Measurements from ENCODE around the gene C1orf226. TPM values are rescaled to one million over a fixed set of nuclear protein-coding genes. Genes with fewer than 3 reads are reported as not detected.
"Not testable (repeated sequence)": the region's sequence is repeated elsewhere in the genome, so short reads cannot be mapped to it uniquely, and the experiment has no call there.

Gene C1orf226
- total RNA-seq, 1 donor from 2014 or later: 5.8 TPM

- intact Hi-C loops (cut with micrococcal nuclease): no loop called here
- no peak for DNase-seq
- ATAC-seq: no peak
Measured at GRCh38 chr1:162430583-162430982, 49.1 kb downstream of the C1orf226 start.

GRCh38 chr1:162432977-162433713 lies 51.6 kb downstream of the C1orf226 start:
- ATAC-seq; intact Hi-C loops (cut with micrococcal nuclease); DNase-seq: not testable (repeated sequence)

Small RNA genes within 50 kb of the gene (microRNA-seq; reads per million reads assigned to microRNA genes)
- 13.7 reads per million, percentile 11 among the genes with 10 or more reads in this experiment for gene MIR556 (ENCODE audit: borderline number of aligned reads)

Other genes with a start within 250 kb of the C1orf226 start
- gene SPATA46, start 4.9 kb upstream of the C1orf226 start, total RNA-seq: not detected
- 0.40 TPM for gene SH2D1B, start 30.4 kb downstream of the C1orf226 start, total RNA-seq
- 22.7 TPM for gene UHMK1, start 116.1 kb downstream of the C1orf226 start, total RNA-seq
- 30.7 TPM for gene UAP1, start 180.0 kb downstream of the C1orf226 start, total RNA-seq

All from left ventricle myocardium superior (tissue), 1 donor.